ENCODE measurements around the gene IL13.
"Not testable (repeated sequence)": the region's sequence is repeated elsewhere in the genome, so short reads cannot be mapped to it uniquely, and the experiment has no call there.

IL13 gene

GRCh38 chr5:132691755-132692631 is 34.0 kb downstream of the IL13 start:
- not testable (repeated sequence) for DNase-seq

GRCh38 chr5:132692632-132692967 is 34.6 kb downstream of the IL13 start:
- no peak for DNase-seq

GRCh38 chr5:132695956-132696355 is 38.0 kb downstream of the IL13 start:
- DNase-seq: no peak

GRCh38 chr5:132704875-132705274 is 46.9 kb downstream of the IL13 start:
- DNase-seq: no peak

GRCh38 chr5:132708645-132709044 is 50.7 kb downstream of the IL13 start:
- no peak for DNase-seq

Data from COR-L47 (cell line).